Testis (tissue), 2 donors: ENCODE measurements around the gene CHRNE.

Experiments used
- CTCF ChIP-seq, 3 experiments: fragments of 450-650 bp in 2 of 3; fragments of 200-600 bp in 1 of 3; sonication (generic) in 1 of 3; IDR thresholded peaks; one replicate each; pipeline ENCODE4 v1.5.1; 2016 to 2019; ENCODE audit warnings: antibody characterized with exemption in 3 of 3, mild to moderate bottlenecking in 2 of 3, moderate library complexity in 1 of 3
- POLR2A ChIP-seq: fragments of 450-650 bp; IDR thresholded peaks from one replicate; pipeline ENCODE4 v1.6.1; 2017; ENCODE audit warnings: antibody characterized with exemption, mild to moderate bottlenecking, moderate library complexity

GRCh38 chr17:4899341-4900230 lies 3.3 kb downstream of the CHRNE start, which contains the start of gene C17orf107:
- TF ChIP-seq POLR2A = no peak
- TF ChIP-seq CTCF (IDR thresholded peaks at IDR 0.05) = no peak
